Ascending aorta (tissue), 2 donors: ENCODE measurements around the gene IFRD1. TPM values are rescaled to one million over a fixed set of nuclear protein-coding genes. Genes with fewer than 3 reads are reported as not detected.

Experiments used
- DNase-seq, 2 donors: peaks; one replicate each; pipeline ENCODE4 v3.0.0-alpha.2; 2019; ENCODE audit warnings: low spot score in 2 of 2
- H3K27ac ChIP-seq, 2 donors: fragments of 200-600 bp; sonication (generic); one replicate each; pipeline ENCODE4 v1.5.1; 2016 to 2017; ENCODE audit warnings: mild to moderate bottlenecking in 1 of 2
- H3K27me3 ChIP-seq: fragments of 200-600 bp; sonication (generic); one replicate; pipeline ENCODE4 v1.5.1; 2017
- H3K36me3 ChIP-seq, 2 donors: fragments of 200-600 bp; sonication (generic); one replicate each; pipeline ENCODE4 v1.5.1; 2016
- H3K4me1 ChIP-seq, 2 donors: fragments of 200-600 bp; sonication (generic); one replicate each; pipeline ENCODE4 v1.5.1; 2016 to 2017; ENCODE audit warnings: mild to moderate bottlenecking in 1 of 2
- H3K4me3 ChIP-seq, 2 donors: fragments of 200-600 bp; sonication (generic); one replicate each; pipeline ENCODE4 v1.5.1; 2016 to 2017; ENCODE audit warnings: mild to moderate bottlenecking in 1 of 2
- H3K9me3 ChIP-seq, 2 donors: fragments of 200-600 bp; sonication (generic); one replicate each; pipeline ENCODE4 v1.5.1; 2016
- CTCF ChIP-seq, 3 experiments: fragments of 200-600 bp in 2 of 3; fragments of 450-650 bp in 1 of 3; sonication (generic) in 2 of 3; IDR thresholded peaks; one replicate each; pipeline ENCODE4 v1.5.1; 2016 to 2019; ENCODE audit warnings: antibody characterized with exemption in 3 of 3, mild to moderate bottlenecking in 1 of 3, moderate library complexity in 1 of 3
- intact Hi-C: fragments of 100-400 bp; cut with DNase I; formaldehyde crosslinking; loops from one replicate; pipeline ENCODE4 v1.15.1; 2023
- total RNA-seq: library from RNA; depleted of rRNA; stranded (reverse); fragments of >200 nt; gene quantifications from one replicate; pipeline ENCODE4 v1.1.0, GENCODE V29; 2016

IFRD1 gene
- total RNA-seq, 1 donor from 2014 or later: 35.1 TPM

GRCh38 chr7:112462236-112462635, 12.0 kb downstream of the IFRD1 start:
- no peak for TF ChIP-seq CTCF (IDR thresholded peaks at IDR 0.05)
- Histone ChIP-seq H3K27ac (peak overlapping the region; percentile 3 to 11), H3K4me3 (no peak overlapping the region), H3K4me1 (peaks cover 0 to 10% of the 10 kb centered on the region in 2 donors), H3K27me3 (no peaks in the 10 kb centered on the region), H3K36me3 (peaks cover 39 to 93% of the 10 kb centered on the region in 2 donors), H3K9me3 (no peaks in the 10 kb centered on the region)
- DNase-seq: peak in 1 of 2 donors; percentile 80
- intact Hi-C loops: no loop called here

- Histone ChIP-seq H3K27ac (no peak overlapping the region), H3K9me3 (no peaks in the 10 kb centered on the region), H3K27me3 (no peaks in the 10 kb centered on the region), H3K36me3 (peaks cover 52 to 91% of the 10 kb centered on the region in 2 donors), H3K4me1 (no peaks in the 10 kb centered on the region), H3K4me3 (no peak overlapping the region)
- no peak for DNase-seq
- TF ChIP-seq CTCF (IDR thresholded peaks at IDR 0.05): no peak
- intact Hi-C loops: no loop called here
These were observed 17.6 kb downstream of the IFRD1 start for GRCh38 chr7:112467867-112468266.

GRCh38 chr7:112470194-112470593, 19.9 kb downstream of the IFRD1 start:
- DNase-seq: no peak

GRCh38 chr7:112476390-112477052, 26.3 kb downstream of the IFRD1 start:
- no peak for DNase-seq
- Histone ChIP-seq H3K9me3 (no peaks in the 10 kb centered on the region), H3K27ac (no peak overlapping the region), H3K27me3 (no peaks in the 10 kb centered on the region), H3K4me1 (peaks cover 0 to 4% of the 10 kb centered on the region in 2 donors), H3K4me3 (no peak overlapping the region), H3K36me3 (peaks cover 23 to 42% of the 10 kb centered on the region in 2 donors)
- TF ChIP-seq CTCF (IDR thresholded peaks at IDR 0.05): no peak
- intact Hi-C loops: no loop called here

More at GRCh38 chr7:112470194-112470593, 19.9 kb downstream of the IFRD1 start:
- no peaks in the 10 kb centered on the region for H3K27me3 ChIP-seq
- peaks cover 54 to 85% of the 10 kb centered on the region in 2 donors for H3K36me3 ChIP-seq
- H3K27ac ChIP-seq: no peak overlapping the region
- intact Hi-C loops: no loop called here
- TF ChIP-seq CTCF (IDR thresholded peaks at IDR 0.05): no peak
- no peaks in the 10 kb centered on the region for H3K9me3 ChIP-seq
- H3K4me3 ChIP-seq: no peak overlapping the region
- H3K4me1 ChIP-seq: no peaks in the 10 kb centered on the region

- H3K4me3 ChIP-seq: no peak overlapping the region
- peaks cover 4 to 35% of the 10 kb centered on the region in 2 donors for H3K4me1 ChIP-seq
- intact Hi-C loops: loop anchor here (5.0 to 10.0 kb wide), 2 partner anchors 274 to 916 kb away; partner anchors contain the start of genes DOCK4, IMMP2L and ZNF277
- no peak for TF ChIP-seq CTCF (IDR thresholded peaks at IDR 0.05)
- H3K27me3 ChIP-seq: no peaks in the 10 kb centered on the region
- peak overlapping the region; percentile 59 to 81 for H3K27ac ChIP-seq
- no peak for DNase-seq
- no peaks in the 10 kb centered on the region for H3K9me3 ChIP-seq
- peaks cover 7 to 10% of the 10 kb centered on the region in 2 donors for H3K36me3 ChIP-seq
These were observed 31.0 kb downstream of the IFRD1 start for GRCh38 chr7:112481121-112481736.
